Fibroblast of lung (primary cell): Measurements from ENCODE around the gene CAMK1D. TPM values are rescaled to one million over a fixed set of nuclear protein-coding genes. Genes with fewer than 3 reads are reported as not detected.

ENCODE experiments used
- DNase-seq, 2 donors: peaks; one replicate each; pipeline versions ENCODE4 v3.0.0 to v3.0.0-alpha.2; 2010; ENCODE audit warnings: low read depth in 2 of 2
- H2AFZ ChIP-seq: 2 replicates; pipeline ENCODE4 v1.5.1; 2012; ENCODE audit warnings: low read length, control low read depth, inconsistent platforms
- H3K27ac ChIP-seq: 2 replicates; pipeline ENCODE4 v1.5.1; 2011; ENCODE audit warnings: low read length, control low read depth; ENCODE audit not compliant: insufficient read depth
- H3K27me3 ChIP-seq: 2 replicates; pipeline ENCODE4 v1.5.1; 2011; ENCODE audit warnings: mild to moderate bottlenecking, low read length; ENCODE audit not compliant: control insufficient read depth, insufficient read depth
- H3K36me3 ChIP-seq: 2 replicates; pipeline ENCODE4 v1.5.1; 2011; ENCODE audit warnings: low read length; ENCODE audit not compliant: control insufficient read depth, insufficient read depth
- H3K4me1 ChIP-seq: 2 replicates; pipeline ENCODE4 v1.5.1; 2011; ENCODE audit warnings: low read length; ENCODE audit not compliant: control insufficient read depth, insufficient read depth; ENCODE audit errors: extremely low read depth
- H3K4me2 ChIP-seq: 2 replicates; pipeline ENCODE4 v1.5.1; 2011; ENCODE audit warnings: low read length, control low read depth; ENCODE audit not compliant: insufficient read depth; ENCODE audit errors: extremely low read depth
- H3K4me3 ChIP-seq, 4 experiments: fragments of 200-600 bp in 1 of 4; sonication (generic) in 1 of 4; replicated peaks in 1 of 4; 2 replicates each; pipeline ENCODE4 v1.5.1; 2011 to 2016; ENCODE audit warnings: low read length in 4 of 4, low read depth in 3 of 4, mild to moderate bottlenecking in 3 of 4, control low read depth in 2 of 4, inconsistent platforms in 1 of 4, mixed read lengths in 1 of 4; ENCODE audit not compliant: insufficient read depth in 1 of 4; ENCODE audit errors: control extremely low read depth in 1 of 4
- H3K79me2 ChIP-seq: 2 replicates; pipeline ENCODE4 v1.5.1; 2012; ENCODE audit warnings: mild to moderate bottlenecking, low read length, inconsistent platforms; ENCODE audit not compliant: control insufficient read depth, insufficient read depth
- H3K9ac ChIP-seq: 2 replicates; pipeline ENCODE4 v1.5.1; 2011; ENCODE audit warnings: mild to moderate bottlenecking, low read length, control low read depth; ENCODE audit not compliant: insufficient read depth
- H3K9me3 ChIP-seq: 2 replicates; pipeline ENCODE4 v1.5.1; 2012; ENCODE audit warnings: low read depth, low read length; ENCODE audit not compliant: control insufficient read depth, insufficient read depth
- H4K20me1 ChIP-seq: 2 replicates; pipeline ENCODE4 v1.5.1; 2011; ENCODE audit warnings: low read length; ENCODE audit not compliant: control insufficient read depth, insufficient read depth; ENCODE audit errors: extremely low read depth
- CTCF ChIP-seq, 2 donors: IDR thresholded peaks in 1 of 2; conservative IDR thresholded peaks in 1 of 2; 1 replicate in 1 of 2; 2 replicates in 1 of 2; pipeline ENCODE4 v1.5.1; 2011 to 2012; ENCODE audit warnings: low read length in 2 of 2, control low read depth in 1 of 2, inconsistent platforms in 1 of 2, low read depth in 1 of 2, mild to moderate bottlenecking in 1 of 2
- EZH2 ChIP-seq: IDR thresholded peaks from 2 replicates; pipeline ENCODE4 v1.5.1; 2012; ENCODE audit warnings: low read length, control low read depth, mild to moderate bottlenecking; ENCODE audit errors: missing control alignments
- polyA plus RNA-seq, 2 donors: library from polyadenylated mRNA; depleted of rRNA in 1 of 2; stranded (reverse) in 1 of 2; unstranded in 1 of 2; fragments of >200 nt; gene quantifications; 2 replicates each; pipeline ENCODE4 v1.2.1, GENCODE V29; 2011 to 2012; ENCODE audit warnings: missing spikeins in 1 of 2
- total RNA-seq: library from RNA; depleted of rRNA; stranded (reverse); fragments of >200 nt; gene quantifications from 2 replicates; pipeline ENCODE4 v1.2.1, GENCODE V29; 2014

CAMK1D gene
- total and polyA plus RNA-seq, 2 donors (not counting 1 experiment from before 2014, with no cell fraction given), result 2.3 TPM

DNA sequence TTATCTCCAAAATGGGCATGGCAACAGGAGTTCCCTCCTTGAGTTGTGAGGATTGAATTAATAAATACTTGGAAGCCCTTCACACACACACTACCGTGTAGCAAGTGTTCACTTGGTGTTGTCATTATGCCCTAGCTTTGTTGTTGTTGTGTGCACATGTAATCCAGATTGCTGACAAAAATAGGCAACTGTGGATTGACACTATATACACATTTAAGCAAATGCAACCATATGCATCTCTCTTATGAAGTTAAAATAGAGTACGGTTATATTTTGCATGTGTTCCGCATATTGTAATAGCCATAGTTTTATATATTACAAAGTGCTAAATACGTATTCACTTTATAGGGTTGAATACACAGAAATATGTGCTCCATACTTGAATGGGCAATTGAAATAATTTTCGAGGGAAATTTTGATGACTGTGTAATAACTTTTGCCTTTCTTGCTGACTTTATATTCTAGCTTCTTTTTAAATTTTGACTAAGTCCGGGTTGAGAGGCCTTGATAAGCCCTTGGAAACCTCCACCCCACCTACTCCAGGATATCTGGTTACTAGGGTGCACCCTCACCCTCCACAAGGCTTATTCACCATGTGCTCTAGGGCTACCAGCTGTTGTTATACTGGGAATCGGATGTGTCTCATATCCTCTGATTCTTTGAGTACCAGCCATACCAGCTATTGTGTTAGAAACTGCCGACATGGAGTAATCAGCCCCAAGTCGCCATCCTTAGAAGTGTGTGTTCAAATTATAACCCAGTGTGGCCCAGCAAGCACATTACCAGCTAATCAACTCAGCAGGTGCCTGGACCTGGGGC lies 265.0 kb downstream of the CAMK1D start:
- Histone ChIP-seq H3K27ac (no peak overlapping the region), H2AFZ (no peak overlapping the region), H3K36me3 (no peaks in the 10 kb centered on the region), H3K4me3 (no peak overlapping the region), H3K27me3 (no peaks in the 10 kb centered on the region), H3K79me2 (no peaks in the 10 kb centered on the region), H3K9ac (no peak overlapping the region), H4K20me1 (no peaks in the 10 kb centered on the region), H3K4me1 (no peaks in the 10 kb centered on the region), H3K4me2 (no peak overlapping the region), H3K9me3 (no peaks in the 10 kb centered on the region)
- DNase-seq, result no peak
- TF ChIP-seq EZH2 (no peak), CTCF (conservative IDR thresholded peaks at IDR 0.05 in 1 of 2, IDR thresholded peaks at IDR 0.05 in 1 of 2; ENCODE audit: low read depth in 1 of 2, low read length in 2 of 2) (no peak)

DNA sequence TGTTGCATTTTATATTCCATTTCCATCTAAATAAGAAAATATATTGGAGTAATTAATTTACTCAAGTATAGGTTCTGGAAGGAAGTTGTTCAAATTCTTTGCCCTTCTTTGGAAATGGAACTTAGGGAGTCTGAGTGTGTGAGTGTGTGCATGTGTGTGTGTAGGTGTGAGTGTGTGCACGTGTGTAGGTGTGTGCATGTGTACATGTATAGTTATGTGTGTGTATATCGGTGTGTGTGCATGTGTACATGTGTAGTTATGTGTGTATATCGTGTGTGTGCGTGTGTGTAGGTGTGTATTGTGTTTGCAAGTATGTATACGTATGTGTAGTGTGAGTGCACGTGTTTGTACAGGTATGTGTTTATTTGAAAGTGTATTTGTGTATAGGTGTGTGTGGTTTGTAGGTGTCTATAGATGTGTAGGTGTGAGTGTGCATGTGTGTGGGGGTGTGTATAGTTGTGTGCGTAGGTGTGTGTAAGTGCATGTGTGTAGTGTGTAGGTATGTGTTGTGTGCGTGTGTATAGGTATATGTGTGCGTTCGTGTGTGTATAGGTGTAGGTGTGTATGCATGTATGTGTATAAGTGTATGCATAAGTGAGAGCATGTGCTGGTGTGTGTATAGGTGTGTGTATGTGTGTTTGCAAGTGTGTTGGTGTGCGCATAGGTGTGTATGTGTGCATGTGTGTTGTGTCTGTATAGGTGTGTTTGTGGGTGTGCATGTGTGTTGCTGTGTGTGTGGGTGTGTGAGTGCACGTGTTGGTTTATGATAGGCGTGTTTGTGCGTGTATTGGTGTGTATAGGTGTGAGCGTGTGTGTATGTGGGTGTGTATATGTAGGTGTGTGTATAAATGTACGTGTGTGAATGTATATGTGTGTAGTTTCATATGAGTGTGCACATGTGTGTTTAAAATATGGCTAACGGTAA lies 266.2 kb downstream of the CAMK1D start:
- no peak for TF ChIP-seq CTCF (conservative IDR thresholded peaks at IDR 0.05 in 1 of 2, IDR thresholded peaks at IDR 0.05 in 1 of 2; ENCODE audit: low read depth in 1 of 2, low read length in 2 of 2)
- TF ChIP-seq EZH2, result no peak
- Histone ChIP-seq H3K27me3 (no peaks in the 10 kb centered on the region), H3K9ac (no peak overlapping the region), H3K4me3 (no peak overlapping the region), H4K20me1 (no peaks in the 10 kb centered on the region), H3K36me3 (no peaks in the 10 kb centered on the region), H3K9me3 (no peaks in the 10 kb centered on the region), H3K79me2 (no peaks in the 10 kb centered on the region), H3K27ac (no peak overlapping the region), H3K4me1 (no peaks in the 10 kb centered on the region), H2AFZ (no peak overlapping the region), H3K4me2 (no peak overlapping the region)
- DNase-seq, result no peak
